ENCODE data around the gene SLC35B1.

DNA sequence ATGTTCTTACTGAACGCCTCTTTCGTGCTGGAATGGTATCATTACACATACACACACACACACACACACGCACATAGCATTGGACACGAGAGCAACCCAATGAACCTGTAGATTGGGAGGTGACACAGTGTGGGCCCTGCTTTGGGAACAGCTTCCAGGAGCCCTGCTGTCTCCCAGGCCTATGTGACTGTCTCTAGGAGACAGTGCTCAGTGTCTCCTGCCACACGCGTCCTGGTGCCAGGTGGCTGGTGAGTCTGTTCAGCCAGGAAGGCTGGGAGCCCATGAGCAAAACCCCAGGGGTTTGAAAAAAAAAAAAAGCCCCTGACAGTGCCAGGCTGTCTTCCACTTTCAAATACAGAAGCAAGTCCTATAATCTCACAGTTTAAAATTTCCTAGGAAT lies 27.4 kb downstream of the SLC35B1 start:
- no peak for TF ChIP-seq FOXJ3 (CRISPR knock-in tag; IDR thresholded peaks at IDR 0.05)
- TF ChIP-seq, protein P1, sequence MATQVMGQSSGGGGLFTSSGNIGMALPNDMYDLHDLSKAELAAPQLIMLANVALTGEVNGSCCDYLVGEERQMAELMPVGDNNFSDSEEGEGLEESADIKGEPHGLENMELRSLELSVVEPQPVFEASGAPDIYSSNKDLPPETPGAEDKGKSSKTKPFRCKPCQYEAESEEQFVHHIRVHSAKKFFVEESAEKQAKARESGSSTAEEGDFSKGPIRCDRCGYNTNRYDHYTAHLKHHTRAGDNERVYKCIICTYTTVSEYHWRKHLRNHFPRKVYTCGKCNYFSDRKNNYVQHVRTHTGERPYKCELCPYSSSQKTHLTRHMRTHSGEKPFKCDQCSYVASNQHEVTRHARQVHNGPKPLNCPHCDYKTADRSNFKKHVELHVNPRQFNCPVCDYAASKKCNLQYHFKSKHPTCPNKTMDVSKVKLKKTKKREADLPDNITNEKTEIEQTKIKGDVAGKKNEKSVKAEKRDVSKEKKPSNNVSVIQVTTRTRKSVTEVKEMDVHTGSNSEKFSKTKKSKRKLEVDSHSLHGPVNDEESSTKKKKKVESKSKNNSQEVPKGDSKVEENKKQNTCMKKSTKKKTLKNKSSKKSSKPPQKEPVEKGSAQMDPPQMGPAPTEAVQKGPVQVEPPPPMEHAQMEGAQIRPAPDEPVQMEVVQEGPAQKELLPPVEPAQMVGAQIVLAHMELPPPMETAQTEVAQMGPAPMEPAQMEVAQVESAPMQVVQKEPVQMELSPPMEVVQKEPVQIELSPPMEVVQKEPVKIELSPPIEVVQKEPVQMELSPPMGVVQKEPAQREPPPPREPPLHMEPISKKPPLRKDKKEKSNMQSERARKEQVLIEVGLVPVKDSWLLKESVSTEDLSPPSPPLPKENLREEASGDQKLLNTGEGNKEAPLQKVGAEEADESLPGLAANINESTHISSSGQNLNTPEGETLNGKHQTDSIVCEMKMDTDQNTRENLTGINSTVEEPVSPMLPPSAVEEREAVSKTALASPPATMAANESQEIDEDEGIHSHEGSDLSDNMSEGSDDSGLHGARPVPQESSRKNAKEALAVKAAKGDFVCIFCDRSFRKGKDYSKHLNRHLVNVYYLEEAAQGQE (IDR thresholded peaks at IDR 0.05; ENCODE audit: low read depth, low read length): no peak
- TF ChIP-seq GABPA (IDR thresholded peaks at IDR 0.05; ENCODE audit: low read depth): no peak
- no peak for TF ChIP-seq MXI1 (IDR thresholded peaks at IDR 0.05; ENCODE audit: low read depth, low read length)
- no peak for TF ChIP-seq ELF1 (IDR thresholded peaks at IDR 0.05)
- TF ChIP-seq, protein P2, sequence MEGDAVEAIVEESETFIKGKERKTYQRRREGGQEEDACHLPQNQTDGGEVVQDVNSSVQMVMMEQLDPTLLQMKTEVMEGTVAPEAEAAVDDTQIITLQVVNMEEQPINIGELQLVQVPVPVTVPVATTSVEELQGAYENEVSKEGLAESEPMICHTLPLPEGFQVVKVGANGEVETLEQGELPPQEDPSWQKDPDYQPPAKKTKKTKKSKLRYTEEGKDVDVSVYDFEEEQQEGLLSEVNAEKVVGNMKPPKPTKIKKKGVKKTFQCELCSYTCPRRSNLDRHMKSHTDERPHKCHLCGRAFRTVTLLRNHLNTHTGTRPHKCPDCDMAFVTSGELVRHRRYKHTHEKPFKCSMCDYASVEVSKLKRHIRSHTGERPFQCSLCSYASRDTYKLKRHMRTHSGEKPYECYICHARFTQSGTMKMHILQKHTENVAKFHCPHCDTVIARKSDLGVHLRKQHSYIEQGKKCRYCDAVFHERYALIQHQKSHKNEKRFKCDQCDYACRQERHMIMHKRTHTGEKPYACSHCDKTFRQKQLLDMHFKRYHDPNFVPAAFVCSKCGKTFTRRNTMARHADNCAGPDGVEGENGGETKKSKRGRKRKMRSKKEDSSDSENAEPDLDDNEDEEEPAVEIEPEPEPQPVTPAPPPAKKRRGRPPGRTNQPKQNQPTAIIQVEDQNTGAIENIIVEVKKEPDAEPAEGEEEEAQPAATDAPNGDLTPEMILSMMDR (IDR thresholded peaks at IDR 0.05): no peak
- TF ChIP-seq RFX5 (IDR thresholded peaks at IDR 0.05; ENCODE audit: low read length): no peak
- TF ChIP-seq SIN3A (IDR thresholded peaks at IDR 0.05; ENCODE audit: borderline replicate concordance, low read depth, low read length): no peak
- TF ChIP-seq, protein P3, sequence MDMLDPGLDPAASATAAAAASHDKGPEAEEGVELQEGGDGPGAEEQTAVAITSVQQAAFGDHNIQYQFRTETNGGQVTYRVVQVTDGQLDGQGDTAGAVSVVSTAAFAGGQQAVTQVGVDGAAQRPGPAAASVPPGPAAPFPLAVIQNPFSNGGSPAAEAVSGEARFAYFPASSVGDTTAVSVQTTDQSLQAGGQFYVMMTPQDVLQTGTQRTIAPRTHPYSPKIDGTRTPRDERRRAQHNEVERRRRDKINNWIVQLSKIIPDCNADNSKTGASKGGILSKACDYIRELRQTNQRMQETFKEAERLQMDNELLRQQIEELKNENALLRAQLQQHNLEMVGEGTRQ (IDR thresholded peaks at IDR 0.05; ENCODE audit: borderline replicate concordance, low read depth, low read length): no peak
- TF ChIP-seq TCF12 (IDR thresholded peaks at IDR 0.05): no peak
- TF ChIP-seq EZH2phosphoT487 (IDR thresholded peaks at IDR 0.05; ENCODE audit: borderline replicate concordance, low read depth): no peak
